ENCODE results near the gene SASS6. TPM values are rescaled to one million over a fixed set of nuclear protein-coding genes. Genes with fewer than 3 reads are reported as not detected.

The SASS6 gene
- total and polyA plus RNA-seq, 9 of the 15 experiments (the other 6 are each of a cell fraction or from before 2014, with no cell fraction given): 11.6 to 34.1 (median 18.0) TPM

GRCh38 chr1:100036718-100037655, 95.7 kb downstream of the SASS6 start (continued):
- TF ChIP-seq HDAC2 (IDR thresholded peaks at IDR 0.05): no peak
- TF ChIP-seq CBFA2T3 (IDR thresholded peaks at IDR 0.05): no peak
- no peak for TF ChIP-seq JUNB (CRISPR knock-in tag; conservative IDR thresholded peaks at IDR 0.05)
- TF ChIP-seq ZNF57 (CRISPR knock-in tag; IDR thresholded peaks at IDR 0.05): no peak
- TF ChIP-seq SMC3 (conservative IDR thresholded peaks at IDR 0.05; ENCODE audit: insufficient read depth, low read depth, low read length): 0 out of 2 replicates have a peak, but pooled peaks have one; percentile 6
- no peak for TF ChIP-seq FOSL1 (tag; conservative IDR thresholded peaks at IDR 0.05)
- TF ChIP-seq FOXK2 (conservative IDR thresholded peaks at IDR 0.05 in 1 of 2, IDR thresholded peaks at IDR 0.05 in 1 of 2; ENCODE audit: low read depth in 2 of 2): peak in 1 of 2 experiments; percentile 49; a peak in 2 of 4 replicates
- 0 out of 2 replicates have a peak, but pooled peaks have one; percentile 43 for TF ChIP-seq ELF1 (tag; IDR thresholded peaks at IDR 0.05)
- TF ChIP-seq ZSCAN32 (CRISPR knock-in tag; IDR thresholded peaks at IDR 0.05): no peak
- TF ChIP-seq TSC22D4 (tag; IDR thresholded peaks at IDR 0.05): no peak
- no peak for TF ChIP-seq MXI1 (IDR thresholded peaks at IDR 0.05; ENCODE audit: low read depth, low read length)
- TF ChIP-seq ZNF764 (CRISPR knock-in tag; IDR thresholded peaks at IDR 0.05; ENCODE audit: low read depth): no peak
- 0 out of 2 replicates have a peak, but pooled peaks have one; percentile 46 for TF ChIP-seq TGIF2 (CRISPR knock-in tag; IDR thresholded peaks at IDR 0.05)
- TF ChIP-seq ARID3A (IDR thresholded peaks at IDR 0.05; ENCODE audit: borderline replicate concordance, low read depth, low read length): no peak
- no peak for TF ChIP-seq ZBTB11 (CRISPR knock-in tag; IDR thresholded peaks at IDR 0.05)

Data from K562 (cell line).